SH-SY5Y (cell line): ENCODE results near the gene NDFIP2.

Experiments used
- GATA2 ChIP-seq: IDR thresholded peaks from 2 replicates; pipeline ENCODE4 v1.6.1; 2011; ENCODE audit warnings: mild to moderate bottlenecking, low read depth, low read length
- GATA3 ChIP-seq: IDR thresholded peaks from 2 replicates; pipeline ENCODE4 v1.6.1; 2011; ENCODE audit warnings: low read depth, mild to moderate bottlenecking, low read length, moderate library complexity

GRCh38 chr13:79527698-79528097 lies 46.7 kb downstream of the NDFIP2 start:
- TF ChIP-seq GATA2 (no peak), GATA3 (no peak)
